IPS DF 4.7 (cell line): ENCODE data around the gene SPACDR.
"Not testable (repeated sequence)": the region's sequence is repeated elsewhere in the genome, so short reads cannot be mapped to it uniquely, and the experiment has no call there.

ENCODE experiments used
- DNase-seq: peaks from one replicate; pipeline ENCODE4 v3.0.0-alpha.2; 2013; ENCODE audit warnings: low spot score; ENCODE audit errors: extremely low read depth

SPACDR gene

GRCh38 chr7:100466653-100467605 lies 2.9 kb upstream of the SPACDR start:
- DNase-seq, result no peak

- no peak for DNase-seq
These were observed 1.7 kb upstream of the SPACDR start for GRCh38 chr7:100465702-100466311.

- DNase-seq, result no peak
These were observed 1.2 kb upstream of the SPACDR start for GRCh38 chr7:100465299-100465698.

GRCh38 chr7:100464791-100465190 lies 731 bp upstream of the SPACDR start:
- DNase-seq, result no peak

- DNase-seq, result no peak
These were observed 7.0 kb downstream of the SPACDR start for GRCh38 chr7:100457033-100457432.

- DNase-seq, result no peak
These were observed 7.5 kb downstream of the SPACDR start for GRCh38 chr7:100456562-100456961.

GRCh38 chr7:100455206-100455605 lies 8.9 kb downstream of the SPACDR start:
- DNase-seq, result no peak

GRCh38 chr7:100453854-100454253 lies 10.2 kb downstream of the SPACDR start:
- not testable (repeated sequence) for DNase-seq

GRCh38 chr7:100452513-100452912 lies 11.5 kb downstream of the SPACDR start:
- no peak for DNase-seq

- no peak for DNase-seq
These were observed 14.8 kb downstream of the SPACDR start for GRCh38 chr7:100449190-100449795.

- not testable (repeated sequence) for DNase-seq
These were observed 16.7 kb downstream of the SPACDR start for GRCh38 chr7:100447363-100447762.

- no peak for DNase-seq
These were observed 18.0 kb downstream of the SPACDR start for GRCh38 chr7:100446040-100446439.

GRCh38 chr7:100444311-100445278 lies 19.5 kb downstream of the SPACDR start:
- no peak for DNase-seq

GRCh38 chr7:100443096-100443840 lies 20.8 kb downstream of the SPACDR start:
- DNase-seq, result no peak

GRCh38 chr7:100441641-100442535 lies 22.2 kb downstream of the SPACDR start:
- DNase-seq, result no peak

GRCh38 chr7:100439244-100439643 lies 24.8 kb downstream of the SPACDR start:
- DNase-seq, result not testable (repeated sequence)

GRCh38 chr7:100438731-100439130 lies 25.3 kb downstream of the SPACDR start:
- not testable (repeated sequence) for DNase-seq

- DNase-seq, result no peak
These were observed 25.9 kb downstream of the SPACDR start for GRCh38 chr7:100438172-100438571.
